Naive thymus-derived CD4-positive, alpha-beta T cell (primary cell): Measurements from ENCODE around the gene ARRDC5. TPM values are rescaled to one million over a fixed set of nuclear protein-coding genes. Genes with fewer than 3 reads are reported as not detected.
A peak's percentile ranks its signal among the peaks of the same experiment; 100 is the strongest.

Experiments
- ATAC-seq: fragments of 150-1000 bp; cut with Tn5 transposase; 2 replicates; pipeline ENCODE4 v1.10.0; 2021; ENCODE audit warnings: mild to moderate bottlenecking, moderate library complexity
- CTCF ChIA-PET: fragments of 350-600 bp; sonication (Branson Sonifier 250); formaldehyde crosslinking; loops from one replicate; lab custom pipeline; 2021; ENCODE audit warnings: antibody characterized with exemption; lab: Charles Lee
- POLR2A ChIA-PET: fragments of 350-600 bp; sonication (Branson Sonifier 250); formaldehyde crosslinking; loops from one replicate; lab custom pipeline; 2021; ENCODE audit warnings: antibody characterized with exemption, inconsistent platforms; lab: Charles Lee
- DNase-seq, 9 donors: peaks; one replicate each; pipeline versions ENCODE4 v3.0.0 to v3.0.0-alpha.2; 2020 to 2022; ENCODE audit warnings: mixed read lengths in 1 of 9
- H3K27ac ChIP-seq: one replicate; pipeline ENCODE4 v1.7.0; 2013; ENCODE audit warnings: mild to moderate bottlenecking, low read depth, low read length, moderate library complexity
- H3K27me3 ChIP-seq, 2 donors: one replicate each; pipeline ENCODE4 v1.7.0; 2013; ENCODE audit warnings: low read length in 2 of 2, mild to moderate bottlenecking in 2 of 2, moderate library complexity in 2 of 2; ENCODE audit not compliant: control insufficient read depth in 2 of 2, insufficient read depth in 2 of 2
- H3K36me3 ChIP-seq, 3 experiments: 1 replicate in 2 of 3; 2 replicates in 1 of 3; pipeline ENCODE4 v1.7.0; 2013; ENCODE audit warnings: low read length in 3 of 3, mild to moderate bottlenecking in 3 of 3, moderate library complexity in 1 of 3; ENCODE audit not compliant: insufficient read depth in 3 of 3, control insufficient read depth in 2 of 3
- H3K4me1 ChIP-seq, 2 donors: one replicate each; pipeline ENCODE4 v1.7.0; 2013; ENCODE audit warnings: low read length in 2 of 2, mild to moderate bottlenecking in 2 of 2, moderate library complexity in 1 of 2; ENCODE audit not compliant: control insufficient read depth in 2 of 2, insufficient read depth in 2 of 2
- H3K4me3 ChIP-seq: 2 replicates; pipeline ENCODE4 v1.7.0; 2013; ENCODE audit warnings: mild to moderate bottlenecking, low read length
- H3K9me3 ChIP-seq, 3 experiments: 1 replicate in 2 of 3; 2 replicates in 1 of 3; pipeline ENCODE4 v1.7.0; 2013; ENCODE audit warnings: low read length in 3 of 3; ENCODE audit not compliant: control insufficient read depth in 2 of 3
- H3K27ac Mint-ChIP-seq, 9 donors: one replicate each; pipeline ENCODE4 v1.8.0; 2020 to 2022; ENCODE audit warnings: mixed read lengths in 9 of 9, mild to moderate bottlenecking in 8 of 9, moderate library complexity in 5 of 9, inconsistent platforms in 2 of 9
- H3K27me3 Mint-ChIP-seq, 5 donors: one replicate each; pipeline ENCODE4 v1.8.0; 2021 to 2022; ENCODE audit warnings: mixed read lengths in 5 of 5, mild to moderate bottlenecking in 1 of 5
- H3K36me3 Mint-ChIP-seq, 5 donors: one replicate each; pipeline ENCODE4 v1.8.0; 2020 to 2022; ENCODE audit warnings: mixed read lengths in 5 of 5, mild to moderate bottlenecking in 3 of 5, inconsistent platforms in 1 of 5
- H3K4me1 Mint-ChIP-seq, 7 donors: one replicate each; pipeline ENCODE4 v1.8.0; 2020 to 2022; ENCODE audit warnings: mixed read lengths in 7 of 7, mild to moderate bottlenecking in 3 of 7, inconsistent platforms in 1 of 7
- H3K4me3 Mint-ChIP-seq, 10 donors: one replicate each; pipeline ENCODE4 v1.8.0; 2020 to 2022; ENCODE audit warnings: mild to moderate bottlenecking in 10 of 10, mixed read lengths in 10 of 10, moderate library complexity in 6 of 10, inconsistent platforms in 2 of 10
- H3K9me3 Mint-ChIP-seq, 11 donors: one replicate each; pipeline ENCODE4 v1.8.0; 2020 to 2022; ENCODE audit warnings: mixed read lengths in 11 of 11, mild to moderate bottlenecking in 4 of 11, inconsistent platforms in 1 of 11, moderate library complexity in 1 of 11
- intact Hi-C, 2 donors: fragments of 100-400 bp; cut with micrococcal nuclease; formaldehyde crosslinking; loops; one replicate each; pipeline ENCODE4 v1.15.1; 2023
- polyA plus RNA-seq, 2 donors: library from polyadenylated mRNA; unstranded; fragments of 300-500 nt; fragmentation: Illumina TruSeq; gene quantifications; one replicate each; pipeline ENCODE4 v1.2.3, GENCODE V29; 2021
- total RNA-seq, 6 experiments: library from RNA in 5 of 6; stranded (reverse) in 5 of 6; gene quantifications; 1 replicate in 5 of 6; 2 replicates in 1 of 6; pipeline ENCODE4 v1.2.3 and lab custom pipeline; 2021 to 2026

ARRDC5 gene
- total and polyA plus RNA-seq, 7 experiments from 2014 or later = 2.7 to 28.6 (median 9.8) TPM

DNA sequence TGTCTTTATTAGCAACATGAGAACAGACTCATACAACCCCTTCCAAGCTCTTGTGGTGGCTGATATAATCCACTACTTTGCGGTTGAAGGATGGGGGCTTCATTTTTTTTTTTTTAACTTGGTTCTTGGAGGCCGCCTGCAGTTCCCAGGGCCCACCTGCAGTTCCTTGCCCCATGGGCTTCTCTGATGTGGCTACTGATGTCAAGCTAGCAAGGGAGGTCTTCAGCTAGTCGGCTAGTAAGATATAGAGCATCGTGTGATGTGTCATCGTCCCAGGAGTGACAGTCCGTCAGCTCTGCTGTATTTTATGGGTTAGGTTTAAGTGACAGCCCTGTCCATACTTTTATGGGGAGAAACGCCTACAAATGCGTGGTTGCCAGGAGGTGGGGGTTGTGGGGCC lies 32.7 kb upstream of the ARRDC5 start:
- H3K4me3 Mint-ChIP-seq = no peak overlapping the region
- no peaks in the 10 kb centered on the region for H3K36me3 ChIP-seq
- DNase-seq (no peak), ATAC-seq (no peak)
- no peaks in the 10 kb centered on the region for H3K4me1 ChIP-seq
- H3K27me3 ChIP-seq = no peaks in the 10 kb centered on the region
- H3K27me3 Mint-ChIP-seq = no peaks in the 10 kb centered on the region
- no peak overlapping the region for H3K27ac ChIP-seq
- H3K4me3 ChIP-seq = no peak overlapping the region
- peaks cover 0 to 8% (median 0%) of the 10 kb centered on the region in 7 donors for H3K4me1 Mint-ChIP-seq
- ChIA-PET CTCF (no interaction called here), POLR2A (no interaction called here)
- H3K9me3 Mint-ChIP-seq = peaks cover 0 to 2% (median 0%) of the 10 kb centered on the region in 11 donors
- peak overlapping the region in 1 of 9 donors; percentile 27 for H3K27ac Mint-ChIP-seq
- peaks cover 0 to 17% (median 0%) of the 10 kb centered on the region in 5 donors for H3K36me3 Mint-ChIP-seq
- no peaks in the 10 kb centered on the region for H3K9me3 ChIP-seq
- intact Hi-C loops = no loop called here

DNA sequence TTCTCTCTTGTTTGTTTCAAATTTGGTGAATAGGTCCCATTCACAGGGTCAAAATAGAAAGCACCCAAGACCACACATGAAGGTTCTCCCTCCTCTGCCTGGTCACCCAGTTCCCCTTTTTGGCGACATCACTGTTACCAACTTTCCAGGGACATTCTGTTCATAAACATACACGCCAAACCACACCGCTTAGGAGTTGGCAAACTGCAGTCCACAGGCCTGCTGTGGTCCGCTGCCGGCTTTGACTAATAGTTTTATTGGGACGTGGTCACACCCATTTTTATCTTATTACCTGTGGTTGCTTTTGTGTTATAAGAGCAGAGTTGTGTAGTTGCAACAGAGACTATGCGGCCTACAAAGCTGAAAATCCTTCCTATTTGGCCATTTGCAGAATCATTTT lies 30.8 kb upstream of the ARRDC5 start:
- Mint-ChIP-seq H3K9me3 (peaks cover 0 to 2% (median 0%) of the 10 kb centered on the region in 11 donors), H3K36me3 (peaks cover 0 to 15% (median 0%) of the 10 kb centered on the region in 5 donors)
- H3K9me3 ChIP-seq = no peaks in the 10 kb centered on the region

DNA sequence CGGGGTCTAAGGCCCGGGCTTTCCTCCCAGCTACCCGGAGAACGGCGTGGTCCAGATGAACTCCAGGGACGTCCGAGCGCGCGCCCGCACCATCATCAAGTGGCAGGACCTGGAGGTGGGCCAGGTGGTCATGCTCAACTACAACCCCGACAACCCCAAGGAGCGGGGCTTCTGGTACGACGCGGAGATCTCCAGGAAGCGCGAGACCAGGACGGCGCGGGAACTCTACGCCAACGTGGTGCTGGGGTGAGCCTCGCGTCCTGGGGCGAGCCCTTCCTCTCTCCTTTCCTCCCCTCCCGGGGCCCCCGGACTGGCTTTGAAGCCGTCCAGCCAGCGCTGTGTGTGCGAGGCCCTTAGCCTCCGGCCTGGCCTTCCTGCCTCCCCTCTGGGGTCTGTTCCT lies 30.0 kb upstream of the ARRDC5 start:
- H3K9me3 Mint-ChIP-seq = peaks cover 0 to 2% (median 0%) of the 10 kb centered on the region in 11 donors
- peaks cover 0 to 13% (median 0%) of the 10 kb centered on the region in 5 donors for H3K36me3 Mint-ChIP-seq
- DNase-seq (no peak), ATAC-seq (no peak)
- no peaks in the 10 kb centered on the region for H3K9me3 ChIP-seq
- peaks cover 0 to 5% (median 0%) of the 10 kb centered on the region in 7 donors for H3K4me1 Mint-ChIP-seq
- H3K27ac ChIP-seq = no peak overlapping the region
- H3K27ac Mint-ChIP-seq = no peak overlapping the region
- H3K27me3 Mint-ChIP-seq = no peaks in the 10 kb centered on the region
- H3K36me3 ChIP-seq = no peaks in the 10 kb centered on the region
- intact Hi-C loops = no loop called here
- H3K4me3 Mint-ChIP-seq = no peak overlapping the region
- H3K4me1 ChIP-seq = no peaks in the 10 kb centered on the region
- H3K4me3 ChIP-seq = no peak overlapping the region
- ChIA-PET CTCF (no interaction called here), POLR2A (no interaction called here)
- H3K27me3 ChIP-seq = no peaks in the 10 kb centered on the region

More for the DNA sequence above, 30.8 kb upstream of the ARRDC5 start:
- no peak overlapping the region for H3K4me3 Mint-ChIP-seq
- Histone ChIP-seq H3K27ac (no peak overlapping the region), H3K4me1 (no peaks in the 10 kb centered on the region), H3K36me3 (no peaks in the 10 kb centered on the region), H3K27me3 (no peaks in the 10 kb centered on the region), H3K4me3 (no peak overlapping the region)
- ChIA-PET CTCF (no interaction called here), POLR2A (interaction anchor here (0.6 kb wide), 1 partner anchor 25 kb away, joined by 3 read pairs; no protein-coding TSS in a partner anchor)
- H3K4me1 Mint-ChIP-seq = peaks cover 0 to 8% (median 0%) of the 10 kb centered on the region in 7 donors
- ATAC-seq (no peak), DNase-seq (no peak)
- H3K27ac Mint-ChIP-seq = no peak overlapping the region
- intact Hi-C loops = no loop called here
- H3K27me3 Mint-ChIP-seq = no peaks in the 10 kb centered on the region

GRCh38 chr19:4930664-4931063 lies 28.0 kb upstream of the ARRDC5 start:
- Mint-ChIP-seq H3K27ac (no peak overlapping the region), H3K36me3 (peaks cover 0 to 9% (median 0%) of the 10 kb centered on the region in 5 donors), H3K4me1 (peaks cover 0 to 5% (median 0%) of the 10 kb centered on the region in 7 donors), H3K4me3 (no peak overlapping the region), H3K9me3 (peaks cover 0 to 2% (median 0%) of the 10 kb centered on the region in 11 donors), H3K27me3 (no peaks in the 10 kb centered on the region)
- no peak overlapping the region for H3K4me3 ChIP-seq
- no peaks in the 10 kb centered on the region for H3K4me1 ChIP-seq
- H3K27ac ChIP-seq = no peak overlapping the region
- no peaks in the 10 kb centered on the region for H3K36me3 ChIP-seq
- POLR2A ChIA-PET = no interaction called here
- CTCF ChIA-PET = no interaction called here
- no peak for DNase-seq
- intact Hi-C loops = no loop called here
- H3K27me3 ChIP-seq = no peaks in the 10 kb centered on the region
- no peaks in the 10 kb centered on the region for H3K9me3 ChIP-seq
- ATAC-seq = no peak

DNA sequence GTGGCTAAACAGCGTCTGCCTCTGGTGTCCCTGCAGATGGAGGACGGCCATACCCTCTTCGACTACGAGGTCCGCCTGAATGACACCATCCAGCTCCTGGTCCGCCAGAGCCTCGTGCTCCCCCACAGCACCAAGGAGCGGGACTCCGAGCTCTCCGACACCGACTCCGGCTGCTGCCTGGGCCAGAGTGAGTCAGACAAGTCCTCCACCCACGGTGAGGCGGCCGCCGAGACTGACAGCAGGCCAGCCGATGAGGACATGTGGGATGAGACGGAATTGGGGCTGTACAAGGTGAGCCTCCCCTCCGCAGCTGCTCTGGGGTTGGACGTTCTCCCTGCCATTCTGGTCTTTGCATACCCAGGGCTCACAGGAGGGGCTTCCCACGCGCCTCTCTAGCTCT lies 26.5 kb upstream of the ARRDC5 start:
- DNase-seq = no peak
- H3K4me3 Mint-ChIP-seq = no peak overlapping the region
- H3K36me3 ChIP-seq = no peaks in the 10 kb centered on the region
- H3K36me3 Mint-ChIP-seq = peaks cover 0 to 10% (median 0%) of the 10 kb centered on the region in 5 donors
- no peak overlapping the region for H3K4me3 ChIP-seq
- no peak for ATAC-seq
- H3K27me3 Mint-ChIP-seq = no peaks in the 10 kb centered on the region
- peaks cover 0 to 2% (median 0%) of the 10 kb centered on the region in 11 donors for H3K9me3 Mint-ChIP-seq
- ChIA-PET POLR2A (no interaction called here), CTCF (no interaction called here)
- H3K9me3 ChIP-seq = no peaks in the 10 kb centered on the region
- H3K4me1 Mint-ChIP-seq = peaks cover 0 to 3% (median 0%) of the 10 kb centered on the region in 7 donors
- H3K27ac Mint-ChIP-seq = no peak overlapping the region
- no peak overlapping the region for H3K27ac ChIP-seq
- H3K27me3 ChIP-seq = no peaks in the 10 kb centered on the region
- H3K4me1 ChIP-seq = no peaks in the 10 kb centered on the region
- intact Hi-C loops = no loop called here

DNA sequence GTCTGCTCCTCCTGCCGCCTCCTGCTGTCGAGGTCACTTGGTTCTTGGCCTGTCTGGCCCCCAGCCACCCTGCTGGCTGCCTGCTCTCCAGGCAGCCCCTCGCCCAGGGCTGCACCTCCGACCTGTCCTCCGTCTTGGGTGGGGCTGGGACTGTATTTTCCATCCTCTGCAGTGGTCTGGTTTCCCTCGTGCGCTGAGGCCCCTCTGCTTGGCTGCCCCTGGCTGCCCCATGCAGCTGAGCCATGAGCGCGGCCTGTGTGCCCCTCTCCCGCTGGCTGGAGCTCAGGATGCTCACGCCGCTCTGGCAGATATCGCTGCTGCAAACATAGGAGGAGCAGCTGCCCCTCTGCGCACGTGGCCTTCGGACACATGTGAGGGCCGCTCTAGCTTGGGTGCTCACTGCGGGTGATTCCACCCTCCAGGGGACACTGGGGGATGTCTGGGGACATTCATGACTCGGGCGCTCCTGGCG lies 20.6 kb upstream of the ARRDC5 start:
- intact Hi-C loops = no loop called here
- DNase-seq = no peak
- no peaks in the 10 kb centered on the region for H3K9me3 Mint-ChIP-seq
- H3K4me1 Mint-ChIP-seq = peaks cover 0 to 10% (median 0%) of the 10 kb centered on the region in 7 donors
- no peak for ATAC-seq
- ChIA-PET POLR2A (no interaction called here), CTCF (no interaction called here)
- H3K9me3 ChIP-seq = no peaks in the 10 kb centered on the region
- peak overlapping the region in 1 of 9 donors; percentile 56 for H3K27ac Mint-ChIP-seq
- no peak overlapping the region for H3K4me3 Mint-ChIP-seq
- H3K27me3 ChIP-seq = no peaks in the 10 kb centered on the region
- no peaks in the 10 kb centered on the region for H3K36me3 ChIP-seq
- H3K4me1 ChIP-seq = no peaks in the 10 kb centered on the region
- no peak overlapping the region for H3K4me3 ChIP-seq
- peaks cover 0 to 9% (median 0%) of the 10 kb centered on the region in 5 donors for H3K36me3 Mint-ChIP-seq
- no peaks in the 10 kb centered on the region for H3K27me3 Mint-ChIP-seq
- no peak overlapping the region for H3K27ac ChIP-seq
